COLO829 (cell line): Measurements from ENCODE around the gene GGTA1.
"Not testable (repeated sequence)": the region's sequence is repeated elsewhere in the genome, so short reads cannot be mapped to it uniquely, and the experiment has no call there.

Experiments used
- DNase-seq: peaks from one replicate; pipeline ENCODE4 v3.0.0; 2012; ENCODE audit warnings: low spot score

The GGTA1 gene

DNA sequence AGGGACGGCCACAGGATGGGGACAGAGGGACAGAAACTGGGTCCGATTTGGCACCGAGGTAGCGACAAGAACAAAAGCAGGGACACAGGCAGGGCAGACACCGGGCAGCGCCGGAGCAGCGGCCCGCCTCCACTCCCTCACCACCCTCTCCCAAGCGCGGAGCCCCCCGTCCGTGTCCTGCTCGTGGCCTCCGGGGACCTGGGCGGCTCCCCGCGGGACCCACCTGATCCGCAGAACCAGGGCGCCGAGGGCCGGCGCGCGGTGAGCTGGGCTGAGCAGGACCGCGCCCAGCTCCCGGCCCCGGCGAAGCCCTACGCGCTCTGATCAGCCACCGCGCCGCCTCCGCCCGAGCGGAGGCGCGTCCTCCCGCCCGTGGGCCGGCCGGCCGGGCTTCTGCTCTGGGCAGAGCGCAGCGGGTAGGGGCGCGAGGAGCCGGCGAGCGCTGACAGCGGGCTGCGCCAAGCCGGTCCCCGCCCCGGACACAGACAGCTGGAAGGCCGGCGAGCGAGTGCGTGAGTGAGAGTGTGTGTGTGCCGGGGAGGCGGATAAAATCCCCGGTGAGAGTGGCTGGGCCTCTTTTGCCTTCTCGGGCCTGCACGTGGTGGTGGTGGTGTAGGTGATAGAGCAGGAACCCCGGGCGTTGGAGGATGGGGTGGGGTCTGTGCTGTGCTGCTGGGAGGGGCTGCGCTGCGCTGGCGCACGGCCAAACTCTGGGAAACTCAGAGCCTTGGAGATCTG, at the start of gene GGTA1:
GGTA1 (minus strand) TSS at position 418 of the 738 bp plus-strand sequence. CDS start 31,922 bp downstream, outside the sequence.
- peak; percentile 33 for DNase-seq

DNA sequence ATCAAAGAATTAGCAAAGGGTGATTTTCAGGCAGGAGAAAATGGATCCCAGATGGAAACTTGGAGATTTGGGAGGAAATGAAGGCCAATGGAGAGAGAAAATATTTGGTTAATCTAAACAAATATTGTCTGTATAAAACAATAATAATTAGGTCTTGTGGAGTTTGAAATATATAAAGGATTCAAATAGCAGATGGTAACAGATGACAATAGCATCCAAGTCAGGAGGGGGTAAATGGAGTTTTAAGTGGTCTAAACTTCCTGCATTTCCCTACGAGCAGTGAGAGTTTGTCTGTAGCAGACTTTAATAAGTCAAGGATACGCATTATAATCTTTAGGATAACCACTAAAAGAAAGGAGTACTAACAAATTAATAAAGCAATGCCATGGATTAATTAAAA, 49.0 kb upstream of the GGTA1 start:
- DNase-seq, result no peak

DNA sequence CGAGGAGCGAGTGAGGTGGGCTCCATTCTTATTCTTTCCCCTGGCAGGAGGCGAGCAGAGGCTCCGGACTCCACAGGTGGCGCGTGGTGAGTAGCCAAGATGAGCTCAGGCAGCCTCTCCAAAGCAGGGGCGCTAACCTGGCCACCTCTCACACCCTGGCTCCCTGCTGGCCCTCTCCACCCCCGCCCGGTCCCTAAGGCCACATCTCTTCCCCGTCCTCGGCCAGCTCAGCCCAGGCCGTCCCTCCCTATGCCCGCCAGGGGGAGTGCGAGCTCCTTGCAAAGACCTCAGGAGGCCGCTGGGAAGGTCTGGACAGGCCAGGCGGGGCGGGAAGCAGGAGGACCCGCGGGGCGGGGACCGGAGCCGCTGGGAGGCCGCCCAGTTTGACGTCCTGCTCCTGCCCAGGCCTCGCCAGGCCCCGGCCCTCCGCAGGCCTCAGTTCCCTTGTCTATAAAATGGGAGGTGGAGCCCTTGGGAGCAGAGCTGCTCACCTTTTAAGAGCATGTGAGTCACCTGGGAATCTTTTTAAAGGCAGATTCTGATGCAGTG, 46.3 kb upstream of the GGTA1 start:
- peak; percentile 88 for DNase-seq

DNA sequence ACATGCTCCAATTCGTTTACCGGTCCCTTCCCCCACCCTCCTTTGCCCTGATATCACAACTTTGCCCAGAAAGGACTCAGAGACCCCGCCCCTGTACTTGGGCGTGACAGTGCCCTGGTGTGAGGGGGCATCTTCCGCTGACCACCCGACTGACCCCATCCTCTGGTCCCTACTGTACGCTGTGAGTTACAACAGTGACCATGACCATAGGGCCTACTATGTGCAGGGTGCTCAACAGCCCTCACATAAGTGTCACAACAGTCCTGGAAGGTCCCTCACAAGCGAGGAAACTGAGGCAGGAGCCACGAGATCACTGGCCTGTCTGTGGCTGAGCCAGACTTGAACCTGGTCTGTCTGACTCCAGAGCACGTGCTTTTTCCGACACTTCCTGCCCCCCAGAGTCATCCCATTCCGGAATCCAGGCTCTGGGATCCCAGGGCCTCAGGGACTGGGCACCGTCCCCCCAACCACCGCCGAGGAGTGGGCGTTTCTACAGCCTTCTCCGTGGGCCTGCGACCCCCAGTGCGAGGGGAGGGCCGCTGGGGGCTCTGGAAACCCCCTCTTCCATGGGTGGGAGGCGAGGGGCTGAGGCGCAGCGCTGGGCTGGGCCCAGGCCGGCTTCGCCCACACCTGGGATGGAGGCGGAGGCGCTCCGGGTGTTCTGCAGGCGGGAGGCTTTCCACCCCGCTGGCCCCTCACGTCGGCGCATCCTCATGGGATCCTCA, 45.7 kb upstream of the GGTA1 start:
- DNase-seq, result no peak

DNA sequence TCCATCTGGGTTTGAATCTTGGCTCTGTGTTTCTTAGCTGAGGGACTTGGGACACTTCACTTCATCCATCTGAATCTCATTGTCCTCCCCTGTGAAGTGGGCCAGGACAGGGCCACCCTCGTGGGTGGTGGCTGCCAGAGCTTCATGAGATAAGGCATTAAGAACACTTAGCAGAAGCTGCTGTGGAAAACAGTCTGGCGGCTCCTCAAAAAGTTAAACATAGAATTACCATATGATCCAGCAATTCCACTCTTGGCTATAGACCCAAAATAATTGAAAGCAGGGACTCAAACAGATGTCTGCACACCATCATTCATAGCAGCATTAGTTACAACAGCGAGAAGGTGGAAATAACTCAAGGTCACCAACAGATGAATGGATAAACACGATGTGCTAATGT, 42.4 kb upstream of the GGTA1 start:
- DNase-seq, result no peak

DNA sequence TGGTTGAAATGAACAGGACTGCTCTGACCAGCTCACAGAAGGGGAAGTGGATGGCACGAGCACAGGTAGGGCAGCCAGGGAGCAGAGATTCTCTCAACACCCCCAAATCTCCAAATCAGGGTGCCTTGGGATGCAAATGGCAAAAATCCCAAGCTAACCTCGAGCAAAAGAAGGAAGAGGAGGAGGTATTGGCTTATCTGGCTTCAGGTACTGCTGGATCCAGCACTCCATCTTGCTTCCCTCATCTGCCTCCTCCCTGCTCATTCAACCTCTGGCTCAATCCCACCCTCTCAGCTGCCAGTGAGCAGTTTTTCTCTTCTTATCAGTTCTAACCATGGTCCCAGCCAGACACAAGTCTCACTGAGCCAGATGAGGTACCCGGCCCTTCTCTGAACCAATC, 41.6 kb upstream of the GGTA1 start:
- DNase-seq, result no peak

DNA sequence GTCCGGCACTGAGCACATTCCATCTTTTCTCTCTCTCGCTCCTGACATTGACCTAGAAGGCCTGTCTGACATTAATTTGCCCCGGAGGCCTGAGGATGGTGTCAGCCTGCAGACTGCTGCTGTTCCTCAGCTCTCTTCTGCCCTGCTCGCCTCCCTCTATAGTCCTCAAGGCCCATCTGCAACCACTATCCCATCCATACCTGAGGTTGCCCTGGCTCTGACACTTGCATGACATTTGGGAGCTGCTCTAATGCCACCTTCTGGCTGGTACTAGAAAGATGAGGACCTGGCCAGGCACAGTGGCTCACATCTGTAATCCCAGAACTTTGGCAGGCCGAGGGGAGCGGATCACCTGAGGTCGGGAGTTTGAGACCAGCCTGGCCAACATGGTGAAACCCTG, 38.6 kb upstream of the GGTA1 start:
- DNase-seq, result no peak

DNA sequence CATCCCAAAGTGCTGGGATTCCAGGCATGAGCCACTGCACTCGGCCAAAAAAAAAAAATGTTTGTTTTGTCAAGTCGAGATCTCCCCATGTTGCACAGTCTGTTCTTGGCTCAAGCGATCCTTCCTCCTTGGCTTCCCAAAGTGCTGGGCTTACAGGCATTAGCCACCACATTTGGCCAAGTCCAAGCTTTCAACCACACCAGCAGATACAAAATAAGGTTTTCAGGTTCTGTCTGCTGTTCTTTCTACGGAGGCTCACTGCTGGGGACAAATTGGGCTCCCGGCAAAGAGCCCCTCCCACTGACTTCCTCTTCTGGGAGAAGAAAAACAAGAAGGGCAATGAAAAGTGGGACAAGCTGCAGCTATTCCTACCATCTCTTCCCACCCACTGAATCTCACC, 37.6 kb upstream of the GGTA1 start:
- DNase-seq, result no peak

DNA sequence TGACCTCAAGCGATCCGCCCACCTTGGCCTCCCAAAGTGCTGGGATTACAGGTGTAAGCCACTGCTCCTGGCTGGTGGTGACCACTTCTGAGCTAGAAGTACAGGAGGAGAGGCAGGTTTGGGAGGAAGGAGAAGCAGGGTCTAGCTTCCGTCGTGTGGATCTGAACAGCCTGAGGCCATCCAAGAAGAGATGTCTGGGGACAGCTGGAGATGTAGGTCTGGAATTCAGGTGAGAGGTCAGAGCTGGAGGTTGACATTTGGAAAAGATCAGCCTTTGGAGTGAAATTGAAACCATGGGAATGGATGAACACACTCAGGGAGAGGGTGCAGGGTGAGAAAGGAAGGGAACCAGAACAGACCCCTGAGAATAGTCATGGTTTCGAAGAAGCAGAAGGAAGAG, 33.2 kb upstream of the GGTA1 start:
- DNase-seq, result no peak

DNA sequence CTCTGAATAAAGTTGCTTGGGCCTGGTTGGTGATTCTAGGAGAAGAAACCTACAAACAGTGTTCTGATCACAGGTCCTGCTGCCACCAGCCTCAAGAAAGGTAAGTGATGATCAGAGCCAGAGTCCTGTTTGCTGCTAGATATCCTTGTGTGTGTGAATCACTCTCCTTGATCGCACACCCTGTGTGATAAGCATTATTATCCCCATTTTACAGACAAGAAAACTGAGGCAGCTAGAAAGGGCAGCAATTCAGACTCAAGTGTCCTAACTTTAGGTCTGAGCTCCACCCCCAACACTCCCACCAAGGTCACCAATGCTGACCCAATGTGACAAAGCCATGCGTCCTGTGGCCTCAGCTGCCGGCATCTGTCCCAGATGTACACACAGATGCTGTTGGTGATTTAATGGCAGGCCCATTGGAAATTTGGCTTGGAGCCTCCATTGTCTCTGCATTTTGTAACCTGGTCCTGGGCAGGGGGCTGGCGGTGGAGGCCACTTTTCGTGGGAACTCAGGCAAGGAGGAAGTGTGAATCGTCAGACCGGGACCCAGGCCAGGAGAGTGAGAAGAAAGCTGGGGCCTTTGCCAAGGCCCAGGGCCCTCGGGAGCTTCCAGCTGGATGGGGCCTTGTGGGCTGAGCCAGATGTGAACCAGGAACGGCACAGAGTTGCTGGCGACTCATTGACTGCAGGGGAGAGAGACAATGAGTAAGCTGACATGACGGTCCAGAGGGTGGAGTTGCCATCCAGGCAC, 29.8 kb upstream of the GGTA1 start:
- DNase-seq, result peak; percentile 51

DNA sequence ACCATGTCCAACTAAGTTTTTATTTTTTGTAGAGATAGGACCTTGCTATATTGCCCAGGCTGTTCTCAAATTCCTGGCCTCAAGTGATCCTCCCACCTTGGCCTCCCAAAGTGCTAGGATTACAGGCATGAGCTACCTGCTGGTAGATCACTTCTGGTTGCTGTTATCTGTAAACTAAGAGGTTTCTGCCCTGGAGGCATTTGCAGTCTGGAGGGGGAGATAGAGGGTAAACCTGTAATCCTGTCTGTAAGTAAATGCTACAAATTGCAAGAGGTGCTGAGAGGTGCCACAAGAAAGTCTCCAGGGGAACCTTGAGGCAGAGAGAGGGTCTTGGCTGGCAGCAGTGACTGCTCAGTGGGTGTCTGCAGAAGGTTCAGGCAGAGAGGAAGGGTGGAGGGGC, 29.0 kb upstream of the GGTA1 start:
- DNase-seq, result no peak

DNA sequence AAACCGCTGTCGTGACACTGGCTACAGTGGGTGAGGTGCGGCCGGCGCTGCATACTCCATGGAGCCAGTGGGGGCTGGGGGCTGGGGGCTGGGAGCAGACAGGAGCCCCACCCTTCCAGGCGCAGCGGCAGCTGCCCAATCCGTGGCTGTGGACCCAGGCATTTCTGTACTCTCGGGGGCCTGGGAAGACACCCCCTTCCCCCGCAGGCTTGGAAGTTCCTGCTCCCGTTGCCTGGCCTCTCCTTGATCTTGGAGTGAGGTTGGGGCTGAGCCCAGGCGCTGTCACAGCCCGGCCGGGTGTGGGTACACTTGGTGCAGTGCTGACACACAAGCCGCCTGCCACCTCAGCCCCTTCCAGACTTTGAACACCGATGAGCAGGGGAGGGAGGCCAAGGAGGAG, 27.7 kb upstream of the GGTA1 start:
- no peak for DNase-seq

DNA sequence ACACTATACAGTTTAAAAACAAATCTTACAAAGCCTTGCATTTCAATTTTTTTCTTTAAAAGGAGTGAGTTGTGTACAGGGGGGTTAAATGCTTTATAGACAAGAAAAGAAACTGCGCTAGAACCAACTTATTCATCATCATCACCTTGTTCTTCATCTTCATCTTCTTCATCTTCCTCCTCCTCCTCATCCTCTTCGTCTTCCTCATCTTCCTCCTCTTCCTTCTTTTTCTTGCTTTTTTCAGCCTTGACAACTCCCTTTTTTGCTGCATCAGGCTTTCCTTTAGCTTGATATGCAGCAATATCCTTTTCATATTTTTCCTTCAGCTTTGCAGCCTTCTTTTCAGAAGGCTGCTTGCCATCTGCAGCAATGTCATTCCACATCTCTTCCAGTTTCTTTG, 20.0 kb upstream of the GGTA1 start:
- not testable (repeated sequence) for DNase-seq

DNA sequence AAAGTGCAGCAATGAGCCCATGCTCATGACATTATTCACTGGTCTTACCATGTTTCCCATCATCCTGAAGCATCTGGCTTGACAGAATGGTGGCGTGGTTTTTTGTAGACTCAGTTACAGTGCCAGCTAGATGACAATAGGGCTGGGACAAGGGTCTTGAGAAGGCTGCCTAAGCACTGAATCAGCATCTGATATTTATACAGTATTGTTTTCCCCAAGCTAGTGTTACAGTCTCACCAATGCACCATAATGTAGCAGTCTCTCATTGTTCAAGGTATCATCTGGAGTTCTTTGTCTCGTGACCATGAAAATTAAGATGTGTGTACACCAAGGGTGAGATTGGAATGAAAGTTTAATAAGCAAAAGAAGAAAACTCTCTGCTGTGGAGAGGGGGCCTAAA, 19.0 kb upstream of the GGTA1 start:
- DNase-seq, result no peak

DNA sequence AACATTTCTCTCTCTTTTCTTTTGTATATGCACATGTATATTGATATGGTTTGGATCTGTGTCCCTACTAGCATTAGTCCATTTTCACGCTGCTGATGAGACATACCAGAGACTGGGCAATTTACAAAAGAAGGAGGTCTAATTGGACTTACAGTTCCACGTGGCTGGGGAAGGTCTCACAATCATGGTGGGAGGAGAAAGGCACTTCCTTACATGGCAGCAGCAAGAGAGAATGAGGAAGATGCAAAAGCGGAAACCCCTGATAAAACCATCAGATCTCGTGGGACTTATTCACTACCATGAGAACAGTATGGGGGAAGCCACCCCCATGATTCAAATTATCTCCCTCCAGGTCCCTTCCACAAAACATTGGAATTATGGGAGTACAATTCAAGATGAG, 13.5 kb upstream of the GGTA1 start:
- not testable (repeated sequence) for DNase-seq

DNA sequence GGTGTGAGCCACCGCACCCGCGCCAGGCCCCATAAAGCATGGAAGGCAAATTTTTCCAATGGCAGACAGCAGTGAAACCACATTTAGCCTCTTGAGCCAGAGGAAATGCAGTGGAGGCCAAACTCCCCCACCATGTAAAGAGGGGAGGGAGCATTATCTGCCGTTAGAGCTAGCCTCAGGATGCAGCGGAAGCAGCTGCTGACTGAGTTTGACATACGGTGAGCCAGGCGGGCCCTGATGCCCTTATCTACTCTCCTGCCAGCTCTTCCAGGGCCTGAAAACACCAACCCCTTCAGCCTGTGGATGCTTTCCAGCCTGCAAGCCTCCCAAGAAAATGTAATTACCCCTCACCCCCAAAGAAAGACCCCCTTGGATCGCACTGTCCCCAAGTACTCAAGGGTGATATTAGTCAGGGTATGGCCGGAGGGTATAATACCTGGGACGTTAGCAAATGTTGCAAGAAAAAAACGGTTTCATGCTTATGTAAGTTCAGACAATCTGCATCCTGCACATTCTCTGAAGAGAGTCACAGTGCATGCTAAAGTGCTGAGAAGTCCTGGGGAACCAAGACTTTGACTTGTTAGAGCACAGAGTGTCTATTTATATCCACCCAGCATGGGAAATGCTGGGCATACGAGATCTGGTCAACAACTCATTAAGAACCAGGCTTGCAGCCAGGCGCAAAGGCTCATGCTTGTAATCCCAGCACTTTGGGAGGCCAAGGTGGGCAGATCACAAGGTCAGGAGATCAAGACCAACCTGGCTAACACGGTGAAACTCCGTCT, 11.3 kb upstream of the GGTA1 start:
- DNase-seq, result no peak

DNA sequence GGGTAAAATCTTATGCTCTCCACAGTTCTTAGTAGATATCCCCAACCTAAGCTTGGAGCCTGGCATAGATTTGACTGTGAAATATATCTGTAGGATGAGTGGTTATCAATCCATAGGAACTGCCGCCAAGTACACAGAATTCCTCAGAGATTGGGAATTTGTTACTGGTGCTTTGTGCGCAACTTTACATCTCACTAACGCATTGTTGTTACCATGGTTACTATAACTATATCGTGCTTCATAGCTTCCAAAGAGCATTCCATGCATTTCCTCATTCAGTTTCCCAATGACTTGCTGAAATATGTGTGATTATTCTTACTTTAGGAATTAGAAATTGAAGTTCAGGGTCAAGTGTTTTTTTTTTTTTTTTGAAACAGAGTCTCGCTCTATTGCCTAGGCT, 9.5 kb upstream of the GGTA1 start:
- no peak for DNase-seq

DNA sequence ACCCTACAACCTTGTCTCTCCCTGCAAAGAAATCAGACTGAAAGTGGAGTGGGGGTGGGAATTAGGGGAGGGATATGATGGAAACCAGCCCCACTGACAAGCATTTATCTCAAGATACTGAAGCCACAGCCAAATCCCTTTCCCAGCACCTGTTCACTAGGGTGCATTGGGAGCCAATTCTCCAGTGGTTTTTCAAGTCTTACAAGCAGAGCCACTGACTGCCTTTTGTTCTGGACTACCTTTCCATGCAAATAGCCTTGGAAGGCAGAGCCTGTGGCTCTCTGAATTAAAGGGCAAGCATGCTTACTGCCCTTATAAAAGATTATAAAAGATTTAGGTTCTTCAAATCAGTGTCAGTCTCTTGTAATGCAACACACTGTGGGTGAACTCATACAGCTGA, 8.8 kb upstream of the GGTA1 start:
- no peak for DNase-seq

DNA sequence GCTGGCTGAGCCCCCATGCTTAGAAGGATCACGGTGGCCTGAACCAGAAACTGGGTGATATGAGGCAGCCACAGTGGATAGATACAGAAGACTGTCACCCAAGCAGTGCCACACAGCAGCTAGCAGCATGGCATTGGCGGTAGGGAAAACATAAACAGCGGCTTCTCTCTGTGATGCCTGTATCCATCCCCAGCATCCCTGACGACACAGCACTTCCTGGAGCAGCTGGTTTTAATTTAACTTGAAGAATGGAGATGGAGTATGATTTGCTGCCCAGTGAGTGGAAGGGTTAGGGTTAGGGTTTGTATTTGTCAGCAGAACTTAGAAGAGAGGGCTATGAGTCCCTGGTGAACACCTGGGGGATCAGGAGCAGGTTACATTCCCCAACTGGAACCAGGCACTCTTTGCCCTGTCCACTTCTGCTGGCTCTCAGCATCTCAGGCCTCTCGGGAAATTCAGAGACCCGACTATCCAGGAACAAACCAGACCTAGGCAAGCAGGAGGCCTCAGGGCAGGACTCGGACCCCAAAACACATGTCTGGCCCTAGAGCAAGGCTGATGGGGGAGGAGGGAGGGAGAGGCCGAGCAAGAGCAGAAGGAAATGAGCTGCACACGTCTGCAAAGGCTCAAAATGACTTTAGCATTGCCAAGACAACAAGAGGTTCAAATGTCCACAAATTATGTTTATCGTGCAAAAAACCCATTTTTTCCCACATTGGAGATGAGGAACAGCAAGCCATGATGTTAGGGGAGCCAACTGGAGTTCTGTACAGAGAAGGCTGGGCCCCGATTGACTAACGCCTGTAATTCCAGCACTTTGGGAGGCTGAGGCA, 6.5 kb upstream of the GGTA1 start:
- DNase-seq, result no peak

DNA sequence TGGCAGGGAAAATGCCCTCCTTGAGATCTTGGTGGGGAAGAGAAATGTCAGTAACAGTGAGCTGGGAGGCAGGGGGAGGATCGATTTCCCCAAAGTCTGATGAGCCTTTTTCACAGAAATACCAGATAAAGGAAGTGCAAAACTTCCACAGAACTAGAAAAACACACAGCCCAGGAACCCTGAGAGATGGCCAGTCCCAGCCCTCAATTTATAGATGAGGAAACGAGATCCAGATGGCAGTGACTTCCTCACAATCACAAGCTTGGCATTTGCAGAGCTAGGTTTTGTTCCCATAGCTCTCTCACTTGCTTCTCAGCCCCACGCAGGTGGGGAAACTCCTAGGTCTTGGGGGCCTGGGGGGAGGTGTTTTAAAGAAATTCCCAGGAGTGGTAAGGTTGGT, 3.8 kb upstream of the GGTA1 start:
- no peak for DNase-seq

DNA sequence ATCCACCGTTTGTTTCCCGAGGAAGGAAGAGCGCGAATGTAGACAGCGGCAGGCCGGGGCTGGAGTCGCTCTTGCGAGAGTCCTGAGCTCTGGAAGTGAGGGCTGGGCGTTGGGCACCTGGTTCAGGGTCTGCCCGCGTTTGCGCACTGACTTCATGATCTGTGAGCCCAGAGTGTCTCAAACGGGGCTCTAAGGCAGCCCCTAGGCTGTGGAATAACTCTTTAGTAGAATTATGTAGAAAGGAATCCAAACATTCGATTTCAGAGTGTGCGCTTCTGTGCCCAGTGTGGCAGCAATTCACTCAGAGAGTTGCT, 478 bp upstream of the GGTA1 start:
- DNase-seq, result no peak

DNA sequence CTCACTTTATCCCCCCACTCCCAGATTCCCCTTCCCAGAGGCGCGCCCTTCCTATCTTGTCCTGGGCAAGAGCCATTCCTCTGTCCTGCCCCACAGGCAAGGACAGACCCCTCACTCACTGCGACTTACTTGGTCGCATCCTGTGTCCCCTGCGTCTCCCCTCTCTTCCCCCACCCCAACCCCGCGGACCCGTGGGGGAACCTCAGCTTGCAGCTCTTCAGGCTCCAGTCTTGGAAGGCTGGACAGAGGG, 542 bp downstream of the GGTA1 start:
- no peak for DNase-seq
